HEK293T (cell line): Measurements from ENCODE around the gene FUT2.
"Not testable (repeated sequence)": the region's sequence is repeated elsewhere in the genome, so short reads cannot be mapped to it uniquely, and the experiment has no call there.

Source experiments
- CTCF ChIA-PET: fragments of 350-600 bp; formaldehyde crosslinking; extraction: SDS; loops from one replicate; lab custom pipeline; 2021; ENCODE audit warnings: antibody characterized with exemption, inconsistent platforms; lab: Yijun Ruan, JAX
- POLR2A ChIA-PET: fragments of 350-600 bp; formaldehyde crosslinking; extraction: SDS; loops from one replicate; lab custom pipeline; 2020; ENCODE audit warnings: antibody characterized with exemption, inconsistent platforms; lab: Yijun Ruan, JAX
- DNase-seq: peaks from one replicate; pipeline ENCODE4 v3.0.0; 2012; ENCODE audit warnings: mixed read lengths; ENCODE audit errors: extremely low spot score
- ARNT ChIP-seq: fragments of 450-650 bp; IDR thresholded peaks from 2 replicates; pipeline ENCODE4 v1.6.1; 2017; ENCODE audit warnings: mild to moderate bottlenecking
- BHLHE40 ChIP-seq: fragments of 450-650 bp; IDR thresholded peaks from 2 replicates; pipeline ENCODE4 v1.6.1; 2016; ENCODE audit warnings: mild to moderate bottlenecking, moderate library complexity, borderline replicate concordance
- CTBP1 ChIP-seq: fragments of 450-650 bp; IDR thresholded peaks from 2 replicates; pipeline ENCODE4 v1.6.1; 2016; ENCODE audit warnings: borderline replicate concordance
- ELF4 ChIP-seq: fragments of 450-650 bp; IDR thresholded peaks from 2 replicates; pipeline ENCODE4 v1.6.1; 2017; ENCODE audit warnings: antibody characterized with exemption
- FOXA1 ChIP-seq: fragments of 450-650 bp; IDR thresholded peaks from 2 replicates; pipeline ENCODE4 v1.6.1; 2016; ENCODE audit warnings: mild to moderate bottlenecking
- FOXK2 ChIP-seq: fragments of 450-650 bp; IDR thresholded peaks from 2 replicates; pipeline ENCODE4 v1.6.1; 2016; ENCODE audit warnings: mild to moderate bottlenecking
- FOXM1 ChIP-seq: fragments of 450-650 bp; IDR thresholded peaks from 2 replicates; pipeline ENCODE4 v1.6.1; 2017; ENCODE audit warnings: mild to moderate bottlenecking, borderline replicate concordance
- HDGF ChIP-seq: fragments of 450-650 bp; IDR thresholded peaks from 2 replicates; pipeline ENCODE4 v1.6.1; 2017; ENCODE audit warnings: antibody characterized with exemption, borderline replicate concordance
- L3MBTL2 ChIP-seq: fragments of 450-650 bp; conservative IDR thresholded peaks from 2 replicates; pipeline ENCODE4 v1.6.1; 2016; ENCODE audit warnings: mild to moderate bottlenecking
- LEF1 ChIP-seq: fragments of 450-650 bp; IDR thresholded peaks from 2 replicates; pipeline ENCODE4 v1.6.1; 2017; ENCODE audit warnings: mild to moderate bottlenecking, borderline replicate concordance
- NFRKB ChIP-seq: fragments of 450-650 bp; IDR thresholded peaks from 2 replicates; pipeline ENCODE4 v1.6.1; 2016; ENCODE audit warnings: mild to moderate bottlenecking, moderate library complexity
- PKNOX1 ChIP-seq: fragments of 450-650 bp; IDR thresholded peaks from 2 replicates; pipeline ENCODE4 v1.6.1; 2016
- SP1 ChIP-seq: fragments of 450-650 bp; IDR thresholded peaks from 2 replicates; pipeline ENCODE4 v1.6.1; 2017
- SUZ12 ChIP-seq: fragments of 450-650 bp; IDR thresholded peaks from 2 replicates; pipeline ENCODE4 v1.6.1; 2016; ENCODE audit warnings: mild to moderate bottlenecking
- TARDBP ChIP-seq: fragments of 450-650 bp; IDR thresholded peaks from 2 replicates; pipeline ENCODE4 v1.6.1; 2016
- ZNF384 ChIP-seq: fragments of 450-650 bp; IDR thresholded peaks from 2 replicates; pipeline ENCODE4 v1.6.1; 2016

The FUT2 gene

GRCh38 chr19:48687776-48688175, 8.0 kb upstream of the FUT2 start:
- ChIA-PET CTCF (no interaction called here), POLR2A (no interaction called here)
- DNase-seq: no peak
- no peak for TF ChIP-seq ARNT
- no peak for TF ChIP-seq FOXK2
- TF ChIP-seq FOXA1: no peak
- no peak for TF ChIP-seq PKNOX1
- TF ChIP-seq TARDBP: no peak
- TF ChIP-seq HDGF: no peak
- no peak for TF ChIP-seq L3MBTL2
- TF ChIP-seq ELF4: no peak
- TF ChIP-seq NFRKB: no peak
- no peak for TF ChIP-seq SP1
- TF ChIP-seq ZNF384: no peak
- TF ChIP-seq SUZ12: no peak
- TF ChIP-seq FOXM1: no peak
- no peak for TF ChIP-seq LEF1
- no peak for TF ChIP-seq CTBP1
- no peak for TF ChIP-seq BHLHE40

GRCh38 chr19:48689449-48689848, 6.3 kb upstream of the FUT2 start:
- TF ChIP-seq HDGF (no peak), L3MBTL2 (no peak), PKNOX1 (no peak), FOXM1 (no peak), NFRKB (no peak), LEF1 (no peak), SP1 (no peak), ARNT (no peak)
- DNase-seq: no peak
- ChIA-PET CTCF (no interaction called here), POLR2A (no interaction called here)

GRCh38 chr19:48693629-48694028, 2.1 kb upstream of the FUT2 start:
- POLR2A ChIA-PET: interaction anchor here (1.0 kb wide), 1 partner anchor 19 kb away, joined by 3 read pairs; no protein-coding TSS in a partner anchor
- CTCF ChIA-PET, DNase-seq: not testable (repeated sequence)

GRCh38 chr19:48696353-48697010, 711 bp downstream of the FUT2 start:
- ChIA-PET POLR2A (no interaction called here), CTCF (interaction anchor here (0.7 kb wide), 1 partner anchor 89 kb away, joined by 3 read pairs; no protein-coding TSS in a partner anchor)
- TF ChIP-seq FOXM1 (no peak), ZNF384 (no peak), ARNT (no peak), PKNOX1 (no peak), CTBP1 (no peak), SUZ12 (no peak), L3MBTL2 (no peak), TARDBP (no peak), NFRKB (no peak), ELF4 (no peak), LEF1 (no peak), FOXA1 (no peak), HDGF (no peak), FOXK2 (no peak)
- DNase-seq: no peak

- ChIA-PET POLR2A (interaction anchor here (1.5 kb wide), 1 partner anchor 15 kb away, joined by 4 read pairs; no protein-coding TSS in a partner anchor), CTCF (no interaction called here)
- TF ChIP-seq CTBP1: no peak
- TF ChIP-seq FOXK2: no peak
- TF ChIP-seq ZNF384: no peak
- no peak for TF ChIP-seq BHLHE40
- TF ChIP-seq FOXA1: no peak
- no peak for TF ChIP-seq HDGF
- no peak for TF ChIP-seq TARDBP
- no peak for TF ChIP-seq PKNOX1
- TF ChIP-seq LEF1: no peak
- no peak for TF ChIP-seq ELF4
- no peak for TF ChIP-seq L3MBTL2
- TF ChIP-seq SUZ12: no peak
- no peak for TF ChIP-seq ARNT
- no peak for TF ChIP-seq FOXM1
- no peak for TF ChIP-seq SP1
- no peak for TF ChIP-seq NFRKB
- DNase-seq: no peak
Observed at GRCh38 chr19:48698046-48698445, 2.3 kb downstream of the FUT2 start.

- DNase-seq: no peak
- ChIA-PET POLR2A (no interaction called here), CTCF (no interaction called here)
- TF ChIP-seq FOXK2: no peak
- no peak for TF ChIP-seq ZNF384
- no peak for TF ChIP-seq ARNT
- no peak for TF ChIP-seq TARDBP
- TF ChIP-seq ELF4: no peak
- TF ChIP-seq L3MBTL2: no peak
- TF ChIP-seq NFRKB: no peak
- no peak for TF ChIP-seq FOXM1
- TF ChIP-seq SUZ12: no peak
Observed at GRCh38 chr19:48702701-48703100, 6.9 kb downstream of the FUT2 start.
